Measurements from ENCODE around the gene TMEM89. TPM values are rescaled to one million over a fixed set of nuclear protein-coding genes. Genes with fewer than 3 reads are reported as not detected.

TMEM89 gene
- total RNA-seq, 2 experiments from 2014 or later: 0.75 TPM; not detected in 1

- Mint-ChIP-seq H3K9me3 (no peaks in the 10 kb centered on the region), H3K4me1 (ENCODE audit: low read depth) (no peaks in the 10 kb centered on the region), H3K27ac (no peak overlapping the region), H3K4me3 (no peak overlapping the region), H3K27me3 (no peaks in the 10 kb centered on the region), H3K36me3 (no peaks in the 10 kb centered on the region)
- DNase-seq: no peak
- intact Hi-C loops (cut with micrococcal nuclease): no loop called here
- ChIA-PET CTCF (interaction anchor here (1.8 kb wide), 1 partner anchor 140 kb away, joined by 4 read pairs; no protein-coding TSS in a partner anchor), POLR2A (no interaction called here)
Measured at GRCh38 chr3:48576647-48577046, 44.9 kb downstream of the TMEM89 start.

GRCh38 chr3:48575366-48575765 lies 46.2 kb downstream of the TMEM89 start:
- Mint-ChIP-seq H3K27me3 (no peaks in the 10 kb centered on the region), H3K27ac (no peak overlapping the region), H3K4me3 (no peak overlapping the region), H3K36me3 (no peaks in the 10 kb centered on the region), H3K4me1 (ENCODE audit: low read depth) (no peaks in the 10 kb centered on the region), H3K9me3 (no peaks in the 10 kb centered on the region)
- DNase-seq: no peak
- intact Hi-C loops (cut with micrococcal nuclease): no loop called here
- POLR2A ChIA-PET: no interaction called here
- CTCF ChIA-PET: no interaction called here

DNA sequence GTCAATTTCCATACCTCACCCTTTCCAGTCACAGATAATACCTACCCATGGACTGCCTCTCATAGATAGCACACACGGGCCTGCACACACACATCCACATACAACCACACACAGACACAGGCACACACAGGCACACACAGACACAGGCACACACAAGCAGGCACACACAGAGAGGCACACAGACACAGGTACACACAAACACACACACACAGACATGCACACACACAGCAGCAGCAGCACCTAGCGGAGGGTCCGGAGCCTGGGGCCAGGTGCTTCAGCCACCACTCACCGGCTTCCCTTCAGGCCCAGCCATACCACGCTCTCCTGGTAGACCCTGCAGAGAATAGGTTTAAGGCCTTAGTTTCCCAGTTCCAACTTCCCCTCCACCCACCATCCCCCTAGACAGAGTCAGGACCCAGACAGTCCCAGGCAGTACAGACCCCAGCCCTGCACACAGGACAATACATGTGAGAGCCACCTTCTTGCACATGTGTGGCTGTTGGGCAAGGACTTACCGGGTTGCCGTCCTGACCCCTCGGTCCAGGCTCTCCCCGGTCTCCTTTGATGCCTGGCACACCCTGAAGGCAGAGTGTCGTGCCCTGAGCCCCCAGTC lies 47.5 kb downstream of the TMEM89 start:
- ChIA-PET POLR2A (no interaction called here), CTCF (interaction anchor here (0.8 kb wide), 1 partner anchor 174 kb away, joined by 3 read pairs; no protein-coding TSS in a partner anchor)
- H3K4me1 Mint-ChIP-seq (ENCODE audit: low read depth): no peaks in the 10 kb centered on the region
- no peak overlapping the region for H3K4me3 Mint-ChIP-seq
- H3K36me3 Mint-ChIP-seq: no peaks in the 10 kb centered on the region
- no peaks in the 10 kb centered on the region for H3K9me3 Mint-ChIP-seq
- H3K27ac Mint-ChIP-seq: no peak overlapping the region
- intact Hi-C loops (cut with micrococcal nuclease): no loop called here
- DNase-seq: no peak
- no peaks in the 10 kb centered on the region for H3K27me3 Mint-ChIP-seq

- Mint-ChIP-seq H3K27me3 (no peaks in the 10 kb centered on the region), H3K4me1 (ENCODE audit: low read depth) (no peaks in the 10 kb centered on the region), H3K36me3 (no peaks in the 10 kb centered on the region), H3K9me3 (no peaks in the 10 kb centered on the region), H3K27ac (no peak overlapping the region), H3K4me3 (no peak overlapping the region)
- intact Hi-C loops (cut with micrococcal nuclease): no loop called here
- ChIA-PET POLR2A (no interaction called here), CTCF (no interaction called here)
- no peak for DNase-seq
Measured at GRCh38 chr3:48572517-48572916, 49.1 kb downstream of the TMEM89 start.

GRCh38 chr3:48571938-48572337 lies 49.6 kb downstream of the TMEM89 start:
- ChIA-PET CTCF (no interaction called here), POLR2A (no interaction called here)
- no peak for DNase-seq
- no peak overlapping the region for H3K4me3 Mint-ChIP-seq
- H3K9me3 Mint-ChIP-seq: no peaks in the 10 kb centered on the region
- intact Hi-C loops (cut with micrococcal nuclease): no loop called here
- H3K27ac Mint-ChIP-seq: no peak overlapping the region
- H3K36me3 Mint-ChIP-seq: no peaks in the 10 kb centered on the region
- no peaks in the 10 kb centered on the region for H3K27me3 Mint-ChIP-seq
- no peaks in the 10 kb centered on the region for H3K4me1 Mint-ChIP-seq (ENCODE audit: low read depth)

Small RNA genes lying within 50 kb of the gene (microRNA-seq; reads per million reads assigned to microRNA genes)
- not detected for gene MIR4793 (ENCODE audit: borderline microRNAs expressed, borderline number of aligned reads, borderline replicate concordance)
- gene MIR711 (ENCODE audit: borderline microRNAs expressed, borderline number of aligned reads, borderline replicate concordance): not detected

Other genes with a start within 250 kb of the TMEM89 start
- not detected for gene FBXW12, start 249.6 kb downstream of the TMEM89 start, total RNA-seq
- gene PLXNB1, start 191.7 kb downstream of the TMEM89 start, total RNA-seq: 1 to 10 TPM; 3.2 to 3.8 TPM
- gene CCDC51, start 181.7 kb downstream of the TMEM89 start, total RNA-seq: 10 to 100 TPM; 24.3 to 24.4 TPM
- 100 to 1,000 TPM; 318 to 323 TPM for gene TMA7, start 181.5 kb downstream of the TMEM89 start, total RNA-seq
- 10 to 100 TPM; 13.8 to 14.5 TPM for gene ATRIP, start 175.0 kb downstream of the TMEM89 start, total RNA-seq
- gene SHISA5, start 117.6 kb downstream of the TMEM89 start, total RNA-seq: 10 to 100 TPM; 88.9 to 93.1 TPM
- 10 to 100 TPM; 19.4 to 22.4 TPM for gene PFKFB4, start 65.0 kb downstream of the TMEM89 start, total RNA-seq
- gene UCN2, start 58.0 kb downstream of the TMEM89 start, total RNA-seq: not detected
- 1 to 10 TPM; 1.1 TPM for gene COL7A1, start 26.4 kb downstream of the TMEM89 start, total RNA-seq
- gene UQCRC1, start 12.1 kb downstream of the TMEM89 start, total RNA-seq: 100 to 1,000 TPM; 251 to 259 TPM
- gene SLC26A6, start 13.7 kb upstream of the TMEM89 start, total RNA-seq: 10 to 100 TPM; 47.7 to 52.4 TPM
- 1 to 10 TPM; 6.9 to 7.5 TPM for gene CELSR3, start 41.1 kb upstream of the TMEM89 start, total RNA-seq
- 10 to 100 TPM; 36.5 to 38.5 TPM for gene NCKIPSD, start 64.1 kb upstream of the TMEM89 start, total RNA-seq
- gene IP6K2, start 95.5 kb upstream of the TMEM89 start, total RNA-seq: 10 to 100 TPM; 41.6 to 43.4 TPM
- 10 to 100 TPM; 30.4 to 32.7 TPM for gene PRKAR2A, start 226.1 kb upstream of the TMEM89 start, total RNA-seq